ENCODE data around the gene EFEMP1.
A peak's percentile ranks its signal among the peaks of the same experiment; 100 is the strongest.

The EFEMP1 gene

GRCh38 chr2:55898386-55899040, 25.1 kb downstream of the EFEMP1 start:
- no peak for DNase-seq (ENCODE audit: low spot score)

- no peak for DNase-seq (ENCODE audit: low spot score)
Observed at GRCh38 chr2:55896633-55897032, 26.9 kb downstream of the EFEMP1 start.

- DNase-seq (ENCODE audit: low spot score): no peak
Observed at GRCh38 chr2:55894720-55895119, 28.9 kb downstream of the EFEMP1 start.

- peak; percentile 16 for DNase-seq (ENCODE audit: low spot score)
Observed at GRCh38 chr2:55891671-55892094, 31.9 kb downstream of the EFEMP1 start.

- DNase-seq (ENCODE audit: low spot score): no peak
Observed at GRCh38 chr2:55888936-55889335, 34.6 kb downstream of the EFEMP1 start.

GRCh38 chr2:55887901-55888624, 35.5 kb downstream of the EFEMP1 start:
- DNase-seq (ENCODE audit: low spot score): no peak

- no peak for DNase-seq (ENCODE audit: low spot score)
Observed at GRCh38 chr2:55887351-55887750, 36.2 kb downstream of the EFEMP1 start.

- no peak for DNase-seq (ENCODE audit: low spot score)
Observed at GRCh38 chr2:55885944-55886281, 37.7 kb downstream of the EFEMP1 start.

GRCh38 chr2:55885127-55885943, 38.2 kb downstream of the EFEMP1 start:
- DNase-seq (ENCODE audit: low spot score): no peak

GRCh38 chr2:55883829-55884228, 39.8 kb downstream of the EFEMP1 start:
- DNase-seq (ENCODE audit: low spot score): peak; percentile 46

GRCh38 chr2:55883357-55883756, 40.2 kb downstream of the EFEMP1 start:
- DNase-seq (ENCODE audit: low spot score): no peak

- DNase-seq (ENCODE audit: low spot score): no peak
Observed at GRCh38 chr2:55882954-55883353, 40.6 kb downstream of the EFEMP1 start.

GRCh38 chr2:55880416-55881143, 43.0 kb downstream of the EFEMP1 start:
- no peak for DNase-seq (ENCODE audit: low spot score)

- DNase-seq (ENCODE audit: low spot score): no peak
Observed at GRCh38 chr2:55879976-55880375, 43.6 kb downstream of the EFEMP1 start.

- DNase-seq (ENCODE audit: low spot score): no peak
Observed at GRCh38 chr2:55877087-55877436, 46.5 kb downstream of the EFEMP1 start.

GRCh38 chr2:55876429-55877086, 47.0 kb downstream of the EFEMP1 start:
- DNase-seq (ENCODE audit: low spot score): no peak

- DNase-seq (ENCODE audit: low spot score): no peak
Observed at GRCh38 chr2:55875434-55876135, 48.0 kb downstream of the EFEMP1 start.

GRCh38 chr2:55874338-55874737, 49.2 kb downstream of the EFEMP1 start:
- no peak for DNase-seq (ENCODE audit: low spot score)

- DNase-seq (ENCODE audit: low spot score): no peak
Observed at GRCh38 chr2:55871637-55872036, 51.9 kb downstream of the EFEMP1 start.

GRCh38 chr2:55869637-55870325, 53.8 kb downstream of the EFEMP1 start:
- DNase-seq (ENCODE audit: low spot score): no peak
